ENCODE results near the gene GPR176. TPM values are rescaled to one million over a fixed set of nuclear protein-coding genes. Genes with fewer than 3 reads are reported as not detected.
A peak's percentile ranks its signal among the peaks of the same experiment; 100 is the strongest.

GPR176 gene
- total RNA-seq, 1 donor from 2014 or later, result 20.6 TPM

- Histone ChIP-seq H3K79me2 (ENCODE audit: low read depth) (no peaks in the 10 kb centered on the region), H3K4me3 (no peak overlapping the region), H3K36me3 (no peaks in the 10 kb centered on the region), H3F3A (ENCODE audit: low read depth) (peaks cover 7% of the 10 kb centered on the region), H3K9ac (no peak overlapping the region), H3K27me3 (no peaks in the 10 kb centered on the region), H2AFZ (replicated peaks) (no peak overlapping the region), H3K4me1 (peaks cover 8% of the 10 kb centered on the region), H3K27ac (no peak overlapping the region), H4K20me1 (ENCODE audit: low read depth) (no peaks in the 10 kb centered on the region), H3K9me3 (ENCODE audit: low read depth) (no peaks in the 10 kb centered on the region), H3K4me2 (no peak overlapping the region)
- no peak for TF ChIP-seq EZH2 (IDR thresholded peaks at IDR 0.05)
- TF ChIP-seq CTCF (IDR thresholded peaks at IDR 0.05), result no peak
- TF ChIP-seq EZH2phosphoT487 (IDR thresholded peaks at IDR 0.05), result no peak
- peaks cover 5% of the 10 kb centered on the region for H3K4me1 Mint-ChIP-seq
- peak; percentile 16 for DNase-seq (ENCODE audit: low spot score)
- peaks cover 4% of the 10 kb centered on the region for H3K9me3 Mint-ChIP-seq
- H3K27ac Mint-ChIP-seq, result no peak overlapping the region
- no peaks in the 10 kb centered on the region for H3K36me3 Mint-ChIP-seq
- no peak overlapping the region for H3K4me3 Mint-ChIP-seq
- H3K27me3 Mint-ChIP-seq (ENCODE audit: insufficient read depth, low read depth), result peaks cover 4% of the 10 kb centered on the region
Measured at GRCh38 chr15:39925112-39925842, 5.2 kb upstream of the GPR176 start.

GRCh38 chr15:39924437-39924836 is 4.4 kb upstream of the GPR176 start:
- no peak for DNase-seq (ENCODE audit: low spot score)
- Histone ChIP-seq H3K9ac (no peak overlapping the region), H3K4me2 (no peak overlapping the region), H3K27me3 (no peaks in the 10 kb centered on the region), H3F3A (ENCODE audit: low read depth) (peaks cover 7% of the 10 kb centered on the region), H3K9me3 (ENCODE audit: low read depth) (no peaks in the 10 kb centered on the region), H3K4me3 (no peak overlapping the region), H3K79me2 (ENCODE audit: low read depth) (peaks cover 6% of the 10 kb centered on the region), H3K4me1 (peaks cover 8% of the 10 kb centered on the region), H2AFZ (replicated peaks) (no peak overlapping the region), H3K36me3 (no peaks in the 10 kb centered on the region), H3K27ac (no peak overlapping the region), H4K20me1 (ENCODE audit: low read depth) (no peaks in the 10 kb centered on the region)
- peaks cover 6% of the 10 kb centered on the region for H3K27me3 Mint-ChIP-seq (ENCODE audit: insufficient read depth, low read depth)
- H3K4me1 Mint-ChIP-seq, result peaks cover 5% of the 10 kb centered on the region
- no peak overlapping the region for H3K4me3 Mint-ChIP-seq
- no peak for TF ChIP-seq EZH2phosphoT487 (IDR thresholded peaks at IDR 0.05)
- TF ChIP-seq EZH2 (IDR thresholded peaks at IDR 0.05), result no peak
- no peak for TF ChIP-seq CTCF (IDR thresholded peaks at IDR 0.05)
- H3K27ac Mint-ChIP-seq, result no peak overlapping the region
- peaks cover 4% of the 10 kb centered on the region for H3K9me3 Mint-ChIP-seq
- H3K36me3 Mint-ChIP-seq, result no peaks in the 10 kb centered on the region

- Histone ChIP-seq H3K4me3 (no peak overlapping the region), H3K27ac (no peak overlapping the region), H3K36me3 (no peaks in the 10 kb centered on the region), H3K27me3 (peaks cover 7% of the 10 kb centered on the region), H3K4me1 (peaks cover 17% of the 10 kb centered on the region), H2AFZ (replicated peaks) (peak overlapping the region; percentile 59), H3K9me3 (ENCODE audit: low read depth) (no peaks in the 10 kb centered on the region), H3K79me2 (ENCODE audit: low read depth) (peaks cover 25% of the 10 kb centered on the region), H3F3A (ENCODE audit: low read depth) (peaks cover 7% of the 10 kb centered on the region), H4K20me1 (ENCODE audit: low read depth) (no peaks in the 10 kb centered on the region), H3K9ac (no peak overlapping the region), H3K4me2 (no peak overlapping the region)
- Mint-ChIP-seq H3K27ac (no peak overlapping the region), H3K27me3 (ENCODE audit: insufficient read depth, low read depth) (peaks cover 20% of the 10 kb centered on the region), H3K4me1 (peaks cover 12% of the 10 kb centered on the region), H3K9me3 (peaks cover 4% of the 10 kb centered on the region), H3K4me3 (no peak overlapping the region), H3K36me3 (peaks cover 2% of the 10 kb centered on the region)
- TF ChIP-seq CTCF (IDR thresholded peaks at IDR 0.05), result no peak
- TF ChIP-seq EZH2phosphoT487 (IDR thresholded peaks at IDR 0.05), result no peak
- no peak for TF ChIP-seq EZH2 (IDR thresholded peaks at IDR 0.05)
- DNase-seq (ENCODE audit: low spot score), result peak; percentile 30
Measured at GRCh38 chr15:39922462-39923092, 2.5 kb upstream of the GPR176 start.

Data from neural progenitor cell (in vitro differentiated cells).